Stimulated activated CD4-positive, alpha-beta T cell treated with anti-CD3 and anti-CD28 coated beads, Interleukin-4, amount 100 ng/mL, for 48 hours (primary cell): Measurements from ENCODE around the gene CPEB3.
"Not testable (repeated sequence)": the region's sequence is repeated elsewhere in the genome, so short reads cannot be mapped to it uniquely, and the experiment has no call there.

Source experiments
- DNase-seq, 2 donors: peaks; one replicate each; pipeline ENCODE4 v3.0.0-alpha.2; 2020; ENCODE audit warnings: low read depth in 2 of 2

Gene CPEB3

DNA sequence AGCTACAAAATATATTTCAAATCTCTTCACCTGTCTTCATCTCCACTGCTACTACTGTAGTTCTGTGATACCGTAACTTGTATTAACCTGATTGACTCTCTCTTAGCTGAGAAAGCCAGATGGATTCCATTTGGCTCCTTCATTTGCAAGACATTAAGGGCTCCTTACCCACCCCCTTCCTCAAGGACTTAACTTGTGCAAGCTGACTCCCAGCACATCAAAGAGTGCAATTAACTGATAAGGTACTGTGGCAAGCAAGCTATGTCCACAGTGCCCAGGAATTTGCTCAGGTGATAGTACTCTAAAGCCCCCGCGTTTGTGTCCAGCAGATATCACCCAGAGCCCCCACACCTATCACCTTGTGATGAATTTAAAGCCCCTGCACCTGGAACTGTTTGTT is 257.8 kb downstream of the CPEB3 start:
- DNase-seq, result not testable (repeated sequence)

DNA sequence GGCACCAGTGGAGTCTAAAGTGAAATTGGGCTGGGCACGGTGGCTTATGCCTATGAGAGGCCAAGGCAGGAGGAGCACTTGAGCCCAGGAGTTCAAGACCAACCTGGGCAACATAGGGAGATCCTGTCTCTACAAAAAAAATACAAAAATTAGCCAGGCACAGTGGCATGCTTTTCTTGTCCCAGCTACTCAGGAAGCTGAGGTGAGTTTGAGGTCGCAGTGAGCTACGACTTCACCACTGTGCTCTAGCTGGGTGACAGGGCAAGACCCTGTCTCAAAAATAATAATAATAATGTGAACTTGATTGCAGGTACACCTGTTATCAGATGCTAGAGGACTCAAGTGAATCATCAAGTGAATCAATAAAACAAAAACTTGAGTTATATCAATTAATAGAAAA is 259.3 kb downstream of the CPEB3 start:
- no peak for DNase-seq

DNA sequence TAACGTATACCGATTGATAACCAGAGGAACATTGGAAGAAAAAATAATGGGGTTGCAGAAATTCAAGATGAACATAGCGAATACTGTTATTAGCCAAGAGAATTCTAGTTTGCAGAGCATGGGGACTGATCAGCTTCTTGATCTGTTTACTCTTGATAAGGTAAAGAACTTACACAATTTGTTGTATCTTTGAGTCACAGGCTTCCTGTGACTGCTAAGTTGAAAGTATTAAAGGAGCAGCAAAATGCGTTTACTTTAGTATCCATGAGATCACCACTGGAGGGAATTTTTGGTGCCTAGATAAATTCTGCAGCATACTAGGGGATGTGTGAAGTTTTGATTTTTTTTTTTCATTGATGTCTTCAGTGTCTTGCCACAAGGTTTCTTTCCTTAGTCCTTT is 263.7 kb downstream of the CPEB3 start:
- DNase-seq, result no peak

DNA sequence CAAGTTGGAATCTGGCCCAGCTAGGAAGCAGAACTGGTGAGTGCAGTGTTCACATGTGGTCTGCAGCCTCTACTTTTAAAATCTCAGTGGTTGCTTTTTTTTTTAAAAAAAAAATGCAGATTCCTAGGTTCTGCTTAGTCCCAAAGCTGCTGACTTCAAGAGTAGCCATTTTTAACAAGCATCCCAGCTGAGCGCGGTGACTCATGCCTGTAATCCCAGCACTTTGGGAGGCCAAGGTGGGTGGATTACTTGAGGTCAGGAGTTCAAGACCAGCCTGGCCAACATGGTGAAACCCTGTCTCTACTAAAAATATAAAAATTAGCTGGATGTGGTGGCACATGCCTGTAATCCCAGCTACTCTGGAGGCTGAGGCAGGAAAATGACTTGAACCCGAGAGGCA is 265.5 kb downstream of the CPEB3 start:
- DNase-seq, result not testable (repeated sequence)

DNA sequence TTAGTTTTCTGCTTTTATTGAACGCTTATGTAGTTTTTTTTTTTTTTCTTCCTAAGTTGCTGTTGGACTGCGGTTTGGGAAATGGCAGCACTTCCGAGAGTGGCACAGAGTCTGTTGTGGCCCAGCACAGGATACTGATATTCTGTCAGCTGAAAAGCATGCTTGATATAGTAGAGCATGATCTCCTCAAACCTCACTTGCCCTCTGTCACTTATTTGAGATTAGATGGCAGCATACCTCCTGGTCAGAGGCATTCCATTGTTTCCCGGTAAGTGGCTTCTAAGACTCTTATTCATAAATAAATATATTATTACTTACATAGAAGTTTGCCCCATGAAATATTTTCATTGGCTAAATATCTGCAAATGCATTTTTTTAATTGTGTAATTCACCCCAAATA is 266.2 kb downstream of the CPEB3 start:
- DNase-seq, result no peak

DNA sequence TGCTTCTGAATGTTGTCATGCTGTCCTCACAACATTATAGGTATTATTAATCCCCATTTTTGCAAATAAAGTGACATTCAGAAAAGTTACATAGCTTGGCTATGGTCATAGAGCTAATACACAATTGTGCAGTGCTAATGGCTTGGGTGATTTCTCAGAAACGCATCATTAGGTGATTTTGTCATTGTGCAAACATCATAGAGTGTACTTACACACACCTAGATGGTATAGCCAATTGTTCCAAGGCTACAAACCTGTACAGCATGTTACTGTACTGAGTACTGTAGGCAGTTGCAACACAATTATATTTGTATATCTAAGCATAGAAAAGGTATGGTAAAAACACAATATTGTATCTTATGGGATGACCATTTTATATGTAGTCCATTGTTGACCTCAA is 276.3 kb downstream of the CPEB3 start:
- no peak for DNase-seq

DNA sequence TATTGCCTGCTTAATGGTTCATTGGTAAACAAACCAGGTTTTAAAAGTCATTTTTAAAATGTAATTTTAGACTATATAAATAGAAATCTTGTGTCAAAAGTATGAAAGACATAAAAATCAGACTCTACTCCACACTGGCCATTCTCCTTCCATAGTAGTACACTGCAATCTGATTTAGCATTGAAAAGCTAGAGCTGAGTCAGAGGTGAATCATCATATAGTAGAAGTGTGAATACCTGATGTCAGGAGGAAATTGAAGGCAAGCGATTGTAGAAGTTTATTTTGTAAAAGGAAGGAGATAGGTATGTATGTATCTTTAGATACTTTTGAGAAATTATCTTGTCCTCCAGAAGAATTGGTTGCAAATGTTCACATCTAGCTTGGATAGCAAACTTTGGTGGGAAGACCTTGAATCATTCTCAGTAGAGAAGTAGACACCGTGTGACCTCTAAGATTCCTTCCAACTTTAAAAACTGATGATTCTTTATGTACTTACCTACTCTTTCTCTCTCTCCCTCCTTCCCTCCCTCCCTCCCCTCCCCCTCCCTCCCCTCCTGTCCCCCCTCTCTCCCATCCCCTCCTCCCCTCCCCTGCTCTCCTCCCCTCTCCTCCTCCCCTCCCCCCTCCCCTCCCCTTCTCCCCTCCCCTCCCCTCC is 279.2 kb downstream of the CPEB3 start:
- no peak for DNase-seq

DNA sequence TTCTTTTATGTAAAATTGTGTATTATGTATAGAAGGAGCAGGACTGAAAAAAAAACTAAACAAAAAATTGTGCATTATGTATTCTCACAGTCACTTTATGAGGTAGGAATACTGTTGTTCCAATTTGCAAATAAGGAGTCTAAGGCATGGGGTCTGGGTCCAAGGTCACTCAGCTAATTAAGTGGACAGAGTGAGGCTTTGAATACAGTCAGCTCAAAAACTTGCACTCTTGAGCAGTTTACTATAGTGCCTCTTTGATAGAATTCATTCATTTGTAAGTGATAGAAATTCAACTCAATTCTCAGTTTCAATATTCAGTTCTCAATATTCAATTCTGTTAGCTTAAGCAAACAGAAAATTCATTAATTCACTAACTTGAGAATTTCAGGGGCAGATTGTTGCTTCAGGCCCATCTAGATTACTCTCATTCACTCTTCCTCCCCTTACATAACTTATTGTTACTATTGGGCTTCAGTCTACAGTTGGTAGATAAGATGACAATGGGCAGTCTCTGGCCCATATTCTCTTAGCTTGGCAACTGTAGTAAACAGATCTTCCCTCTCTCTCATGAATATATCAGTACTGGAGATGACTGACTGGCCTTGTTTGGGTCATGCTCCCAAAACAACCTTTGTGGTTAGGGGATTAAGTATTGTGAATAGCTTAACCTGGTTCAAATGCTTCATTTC is 280.7 kb downstream of the CPEB3 start:
- no peak for DNase-seq

DNA sequence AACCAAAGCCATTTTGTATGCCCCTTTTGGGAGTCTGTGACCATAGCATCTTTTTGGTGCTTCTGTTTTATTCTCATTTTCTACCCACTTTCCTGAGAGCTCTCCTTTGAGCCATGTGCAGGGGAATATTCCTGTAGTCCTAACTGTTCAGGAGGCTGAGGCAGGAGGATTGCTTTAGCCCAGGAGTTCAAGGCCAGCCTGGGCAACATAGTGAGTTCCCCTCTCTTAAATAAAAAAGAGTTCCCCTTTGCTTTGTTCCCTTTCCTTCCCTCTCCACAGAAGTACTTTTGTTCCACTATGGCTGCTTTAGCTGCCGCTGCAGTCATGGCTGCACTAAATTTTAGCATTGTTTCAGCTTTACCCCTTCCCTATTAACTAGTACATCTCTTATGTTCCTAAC is 281.4 kb downstream of the CPEB3 start:
- DNase-seq, result no peak

DNA sequence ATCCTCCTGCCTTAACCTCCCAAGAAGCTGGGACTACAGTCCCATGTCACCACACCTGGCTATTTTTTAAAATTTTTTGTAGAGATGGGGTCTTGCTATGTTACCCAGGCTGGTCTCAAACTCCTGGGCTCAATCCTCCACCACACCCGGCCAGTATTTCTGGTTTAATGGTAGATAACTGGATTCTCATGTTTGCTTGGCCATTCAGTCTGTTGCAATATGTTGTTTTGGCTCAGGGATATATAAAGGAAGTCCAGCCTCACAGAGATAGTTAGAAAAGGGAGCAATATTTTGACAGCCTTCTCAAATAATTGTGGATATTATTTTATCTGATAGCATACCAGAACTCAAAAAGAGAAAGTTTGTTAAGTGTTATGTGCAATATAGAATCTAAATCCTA is 284.9 kb downstream of the CPEB3 start:
- no peak for DNase-seq

DNA sequence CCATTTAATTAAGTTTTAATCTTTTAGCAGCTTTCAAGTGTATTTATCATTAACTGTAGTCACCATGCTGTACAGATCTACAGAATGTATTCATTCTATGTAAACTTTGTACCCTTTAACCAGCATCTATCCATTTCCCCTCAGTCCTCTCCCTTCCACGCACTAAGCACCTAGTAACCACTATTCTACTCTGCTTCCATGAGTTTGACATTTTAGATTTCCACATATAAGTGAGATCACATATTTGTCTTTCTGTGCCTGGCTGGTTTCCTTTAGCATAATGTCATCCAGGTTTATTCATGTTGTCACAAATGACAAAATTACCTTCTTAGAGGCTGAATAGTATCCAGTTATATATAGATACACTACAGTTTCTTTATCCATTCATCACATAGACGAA is 287.6 kb downstream of the CPEB3 start:
- no peak for DNase-seq

DNA sequence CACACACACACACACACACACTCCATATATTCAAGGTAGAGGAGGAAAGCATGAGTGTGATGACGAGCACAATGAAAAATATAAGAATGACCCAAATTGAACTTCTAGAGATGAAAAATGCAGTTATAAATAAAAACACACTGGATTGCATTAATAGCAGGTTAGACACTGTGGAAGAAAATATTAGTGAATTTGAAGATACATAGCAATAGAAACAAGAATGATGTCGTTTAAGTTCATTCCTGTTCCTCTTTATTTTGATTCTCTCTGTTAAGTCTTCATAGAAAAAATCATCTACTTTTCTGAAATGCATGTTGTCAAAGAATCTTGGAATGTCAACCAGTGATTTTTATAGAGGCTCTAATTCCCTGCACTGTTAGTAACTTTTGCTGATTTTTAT is 288.9 kb downstream of the CPEB3 start:
- DNase-seq, result no peak

DNA sequence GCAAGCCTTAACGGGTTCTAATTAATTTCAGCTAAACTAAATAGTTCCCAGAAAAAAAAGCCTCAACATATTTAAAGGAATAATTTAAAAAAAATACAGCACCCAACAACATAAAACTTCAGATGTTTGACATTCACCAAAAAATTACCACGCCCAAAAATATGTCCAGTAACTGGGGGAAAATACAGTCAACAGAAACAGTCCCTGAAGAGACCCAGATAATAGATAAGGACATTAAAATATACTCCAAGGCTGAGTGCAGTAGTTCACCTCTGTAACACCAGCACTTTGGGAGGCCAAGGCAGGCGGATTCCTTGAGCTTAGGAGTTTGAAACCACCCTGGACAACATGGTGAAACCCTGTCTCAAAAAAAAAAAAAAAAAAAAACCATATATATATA is 289.3 kb downstream of the CPEB3 start:
- no peak for DNase-seq
